ENCODE measurements around the gene MED16.

MED16 gene

DNA sequence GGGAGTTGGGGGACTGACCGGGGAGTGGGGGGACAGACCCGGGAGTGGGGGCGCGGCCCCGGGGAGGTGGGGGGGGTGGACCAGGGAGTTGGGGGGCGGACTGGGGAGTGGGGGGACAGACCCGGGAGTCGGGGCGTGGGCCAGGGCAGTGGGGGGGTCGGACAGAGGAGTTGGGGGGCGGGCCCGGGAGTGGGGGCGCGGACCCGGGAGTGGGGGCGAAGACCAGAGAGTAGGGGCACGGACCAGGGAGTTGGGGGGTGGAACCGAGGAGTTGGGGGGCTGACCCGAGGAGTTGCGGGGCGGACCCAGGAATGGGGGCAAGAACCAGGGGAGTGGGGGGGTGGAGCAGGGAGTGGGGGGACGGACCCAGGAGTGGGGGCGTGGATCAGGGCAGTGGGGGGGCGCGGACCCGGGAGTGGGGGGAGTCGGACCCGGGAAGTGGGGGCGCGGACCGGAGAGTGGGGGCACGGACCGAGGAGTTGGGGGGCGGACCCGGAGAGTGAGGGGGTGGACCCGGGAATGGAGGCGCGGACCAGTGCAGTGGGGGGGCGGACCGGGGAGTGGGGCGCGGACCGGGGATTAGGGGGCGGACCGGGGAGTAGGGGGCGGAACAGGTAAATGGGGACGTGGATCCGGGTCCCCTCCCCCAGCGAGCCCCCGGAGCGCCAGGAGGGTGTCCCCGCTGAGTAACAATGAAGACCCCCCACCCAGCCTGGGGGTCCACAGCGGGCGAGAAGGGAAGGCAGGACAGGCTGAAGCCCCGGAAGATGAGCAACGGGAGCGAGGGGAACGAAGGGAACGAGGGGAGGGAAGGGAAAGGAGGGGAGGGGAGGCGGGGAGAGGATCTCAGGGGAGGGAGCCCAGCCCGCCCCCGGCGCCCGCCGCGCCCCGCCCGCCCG lies 19.4 kb upstream of the MED16 start:
- DNase-seq (ENCODE audit: low read depth, low spot score): no peak
- peak overlapping the region; percentile 79 for H3K27ac ChIP-seq

DNA sequence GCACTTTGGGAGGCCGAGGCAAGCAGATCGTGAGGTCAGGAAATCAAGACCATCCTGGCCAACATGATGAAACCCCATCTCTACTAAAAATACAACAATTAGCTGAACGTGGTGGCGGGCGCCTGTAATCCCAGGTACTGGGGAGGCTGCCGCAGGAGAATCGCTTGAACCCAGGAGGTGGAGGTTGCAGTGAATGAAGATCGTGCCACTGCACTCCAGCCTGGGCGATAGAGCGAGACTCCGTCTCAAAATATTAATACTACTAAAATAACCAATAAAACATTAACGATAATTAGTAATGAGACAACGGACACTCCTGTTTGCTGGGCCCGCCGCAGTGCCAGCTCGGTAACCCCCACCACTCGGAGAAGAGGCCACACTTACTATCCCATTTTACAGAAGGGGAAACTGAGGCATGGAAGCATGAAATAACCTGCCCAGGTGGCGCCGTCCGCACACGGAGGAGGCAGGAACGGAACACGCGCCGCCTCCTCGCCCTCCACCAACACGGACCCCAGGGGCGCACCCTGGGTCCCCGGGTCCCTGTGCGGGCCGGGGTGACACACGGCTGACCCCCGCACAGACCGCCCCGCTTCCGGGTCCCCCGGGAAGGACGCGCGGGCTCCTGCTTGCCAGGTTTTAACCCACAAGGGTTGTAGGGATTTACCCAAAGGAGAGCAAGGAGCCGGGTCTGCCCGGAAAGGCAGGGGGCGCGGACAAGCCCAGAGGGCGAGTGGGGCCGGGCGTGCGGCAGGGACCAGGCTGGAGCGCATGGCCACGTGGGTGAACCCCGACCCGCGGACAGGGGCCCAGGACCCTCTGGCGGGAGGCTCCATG lies 18.4 kb upstream of the MED16 start:
- no peak overlapping the region for H3K27ac ChIP-seq

GRCh38 chr19:907183-907853 lies 14.3 kb upstream of the MED16 start:
- no peak overlapping the region for H3K27ac ChIP-seq
- no peak for DNase-seq (ENCODE audit: low read depth, low spot score)

More for the DNA sequence above, 18.4 kb upstream of the MED16 start:
- DNase-seq (ENCODE audit: low read depth, low spot score): no peak

DNA sequence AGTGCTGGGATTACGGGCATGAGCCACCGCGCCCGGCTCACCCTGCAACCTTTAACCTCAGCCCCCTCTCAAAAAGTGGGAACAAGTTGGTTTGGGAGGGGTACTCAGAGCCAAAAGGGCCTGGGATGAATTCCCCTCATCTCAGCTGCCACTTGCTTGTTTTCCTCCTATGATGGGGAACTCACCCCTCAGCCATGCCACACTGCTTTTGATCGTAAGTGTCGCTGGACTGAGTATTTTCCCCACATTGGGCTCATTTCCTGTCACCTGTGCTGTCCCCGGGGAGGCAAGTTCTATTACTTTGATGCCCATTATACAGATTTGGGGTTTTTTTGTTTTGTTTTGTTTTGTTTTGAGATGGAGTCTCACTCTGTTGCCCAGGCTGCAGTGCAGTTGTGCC lies 13.5 kb upstream of the MED16 start:
- no peak overlapping the region for H3K27ac ChIP-seq
- DNase-seq (ENCODE audit: low read depth, low spot score): no peak

DNA sequence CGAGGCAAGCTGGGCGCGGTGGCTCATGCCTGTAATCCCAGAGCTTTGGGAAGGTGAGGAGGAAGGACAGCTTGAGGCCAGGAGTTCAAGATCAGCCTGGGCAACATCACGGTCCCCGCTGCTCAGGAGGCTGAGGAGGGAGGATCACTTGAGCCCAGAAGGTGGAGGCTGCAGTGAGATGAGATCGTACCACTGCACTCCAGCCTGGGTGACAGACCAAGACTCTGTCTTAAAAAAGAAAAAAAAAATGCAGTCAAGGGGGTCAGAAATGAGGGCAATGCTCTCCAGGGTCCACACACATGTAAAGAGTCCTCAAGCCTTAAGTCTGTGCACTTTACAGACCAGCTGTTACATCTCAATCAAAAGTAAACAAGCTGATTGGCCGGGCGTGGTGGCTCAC lies 11.6 kb upstream of the MED16 start:
- no peak for DNase-seq (ENCODE audit: low read depth, low spot score)
- H3K27ac ChIP-seq: no peak overlapping the region

GRCh38 chr19:903266-903797 lies 10.3 kb upstream of the MED16 start:
- no peak for DNase-seq (ENCODE audit: low read depth, low spot score)
- no peak overlapping the region for H3K27ac ChIP-seq

GRCh38 chr19:902446-903226 lies 9.6 kb upstream of the MED16 start:
- no peak overlapping the region for H3K27ac ChIP-seq
- DNase-seq (ENCODE audit: low read depth, low spot score): no peak

DNA sequence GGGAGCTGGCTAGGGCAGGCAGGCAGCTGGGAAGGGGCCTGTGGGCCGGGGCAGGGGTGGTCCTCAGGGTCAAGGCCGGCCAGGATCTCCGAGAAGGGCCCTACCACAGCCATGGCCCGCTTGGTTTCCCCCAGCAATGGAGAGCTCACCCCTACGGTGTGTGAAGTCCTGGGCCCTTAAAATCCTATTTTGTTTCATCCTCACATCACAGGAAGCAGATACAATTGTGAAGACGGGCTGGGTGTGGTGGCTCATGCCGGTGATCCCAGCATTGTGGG lies 9.0 kb upstream of the MED16 start:
- no peak overlapping the region for H3K27ac ChIP-seq
- DNase-seq (ENCODE audit: low read depth, low spot score): no peak

GRCh38 chr19:901216-902092 lies 8.5 kb upstream of the MED16 start:
- H3K27ac ChIP-seq: no peak overlapping the region

GRCh38 chr19:900302-901111 lies 7.5 kb upstream of the MED16 start:
- no peak for DNase-seq (ENCODE audit: low read depth, low spot score)
- no peak overlapping the region for H3K27ac ChIP-seq

More at GRCh38 chr19:901216-902092, 8.5 kb upstream of the MED16 start:
- DNase-seq (ENCODE audit: low read depth, low spot score): no peak

DNA sequence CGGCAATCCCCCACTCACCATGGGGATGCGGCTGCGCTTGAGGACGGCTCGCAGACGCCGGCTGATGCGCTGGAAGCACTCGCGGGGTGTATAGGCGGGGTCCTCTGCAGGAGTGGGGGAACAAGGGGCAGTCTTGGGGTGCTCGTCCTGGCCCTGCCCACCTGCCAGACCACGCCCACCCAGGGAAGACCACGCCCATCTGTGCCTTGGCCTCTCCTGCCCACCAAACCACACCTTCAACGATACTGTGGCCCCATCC lies 7.0 kb upstream of the MED16 start:
- no peak overlapping the region for H3K27ac ChIP-seq
- no peak for DNase-seq (ENCODE audit: low read depth, low spot score)

- DNase-seq (ENCODE audit: low read depth, low spot score): no peak
- H3K27ac ChIP-seq: no peak overlapping the region
Observed at GRCh38 chr19:899336-900042, 6.5 kb upstream of the MED16 start.

GRCh38 chr19:898663-899062 lies 5.7 kb upstream of the MED16 start:
- no peak overlapping the region for H3K27ac ChIP-seq
- DNase-seq (ENCODE audit: low read depth, low spot score): no peak

DNA sequence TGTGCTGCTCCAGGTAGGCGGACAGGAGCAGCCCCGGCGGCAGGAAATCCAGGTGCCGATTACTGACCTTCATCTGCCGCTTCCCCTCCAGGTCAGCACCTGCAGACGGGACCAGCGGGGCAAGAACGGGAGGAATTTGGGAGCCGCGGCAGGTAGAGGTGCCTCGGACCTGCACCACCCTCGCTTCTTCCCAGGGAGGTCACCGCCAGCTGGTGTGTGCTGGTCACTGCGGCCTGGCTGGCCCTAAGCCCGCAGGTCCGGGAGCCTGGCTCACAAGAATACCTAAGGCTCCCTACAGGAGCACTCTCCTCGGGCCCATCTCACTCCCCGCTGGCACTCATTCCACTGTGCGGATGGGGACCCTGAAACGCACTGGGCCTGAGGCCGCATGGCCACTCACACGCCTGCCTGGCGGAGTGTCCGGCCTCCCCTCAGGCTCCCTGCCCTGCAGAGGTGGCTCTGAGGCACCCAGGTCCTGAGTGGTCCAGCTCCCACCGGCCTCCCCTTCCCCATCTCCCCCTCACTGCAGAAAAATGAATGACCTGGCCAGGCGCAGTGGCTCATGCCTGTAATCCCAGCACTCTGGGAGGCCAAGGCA lies 4.6 kb upstream of the MED16 start:
- no peak for DNase-seq (ENCODE audit: low read depth, low spot score)
- H3K27ac ChIP-seq: no peak overlapping the region

- H3K27ac ChIP-seq: no peak overlapping the region
- no peak for DNase-seq (ENCODE audit: low read depth, low spot score)
Observed at GRCh38 chr19:896999-897398, 4.0 kb upstream of the MED16 start.

DNA sequence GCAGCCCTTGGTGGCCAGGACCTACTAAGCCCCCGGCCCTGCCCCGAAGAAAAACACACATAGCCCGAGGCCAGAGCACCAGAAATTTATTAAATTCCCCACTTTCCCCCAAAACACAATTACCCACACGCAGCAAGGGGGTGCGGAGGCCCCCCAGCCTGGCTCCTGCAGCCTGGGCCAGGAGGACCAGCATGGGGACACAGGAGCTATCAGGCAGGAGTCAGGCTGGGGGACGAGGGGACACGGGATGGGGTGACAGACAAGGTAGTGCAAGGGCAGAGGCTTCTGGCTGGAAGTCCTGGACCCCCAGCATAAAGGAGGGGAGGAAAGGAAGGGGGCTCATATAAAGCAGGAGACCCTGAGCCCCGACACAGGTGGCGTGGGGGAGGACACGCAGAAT lies 3.4 kb upstream of the MED16 start:
- no peak for DNase-seq (ENCODE audit: low read depth, low spot score)
- H3K27ac ChIP-seq: no peak overlapping the region

DNA sequence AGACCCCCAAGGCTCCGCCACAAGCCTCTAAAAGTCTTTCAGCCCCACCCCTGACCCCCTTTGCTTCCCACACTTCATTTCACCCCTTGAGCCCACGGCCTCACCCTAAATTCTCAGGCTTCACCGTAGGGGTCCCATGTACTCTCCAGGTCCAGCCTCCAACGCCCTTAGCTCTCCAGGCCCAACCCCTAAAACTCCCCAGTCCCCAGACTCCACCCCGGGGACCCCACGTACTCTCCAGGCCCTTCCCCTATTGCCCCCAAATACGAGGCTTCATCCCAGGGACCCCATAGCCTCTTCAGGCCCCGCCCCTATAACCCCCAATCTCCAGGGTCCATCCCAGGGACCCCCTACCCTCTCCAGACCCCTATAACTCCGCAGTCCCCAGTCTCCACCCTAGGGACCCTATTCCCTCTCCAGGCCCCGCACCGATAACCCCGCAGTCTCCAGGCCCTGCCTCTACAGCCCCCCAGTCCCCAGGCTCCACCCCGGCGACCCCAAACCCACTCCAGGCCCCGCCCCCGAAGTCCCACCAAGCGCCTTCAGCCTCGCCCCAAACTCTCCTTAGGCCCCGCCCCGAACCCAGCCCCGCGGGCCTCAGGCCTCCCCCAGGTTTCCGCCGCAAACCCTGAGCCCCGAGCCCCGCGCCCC lies 619 bp downstream of the MED16 start:
- DNase-seq (ENCODE audit: low read depth, low spot score): no peak
- H3K27ac ChIP-seq: peak overlapping the region; percentile 75
